ENCODE measurements around the gene RRP1.

RRP1 gene

GRCh38 chr21:43794311-43794710 is 4.9 kb downstream of the RRP1 start:
- intact Hi-C loops (cut with DNase I): no loop called here
- no peak for DNase-seq

GRCh38 chr21:43794857-43795256 is 5.5 kb downstream of the RRP1 start:
- DNase-seq: no peak
- intact Hi-C loops (cut with DNase I): no loop called here

GRCh38 chr21:43797415-43797814 is 8.0 kb downstream of the RRP1 start:
- intact Hi-C loops (cut with DNase I): no loop called here
- no peak for DNase-seq

GRCh38 chr21:43797925-43798715 is 8.7 kb downstream of the RRP1 start:
- intact Hi-C loops (cut with DNase I): no loop called here
- no peak for DNase-seq

GRCh38 chr21:43799301-43799840 is 10.0 kb downstream of the RRP1 start:
- intact Hi-C loops (cut with DNase I): no loop called here
- no peak for DNase-seq

- DNase-seq: no peak
- intact Hi-C loops (cut with DNase I): loop anchor here (5.0 kb wide), 1 partner anchor 137 kb away; no protein-coding TSS in a partner anchor
Measured at GRCh38 chr21:43800124-43800523, 10.7 kb downstream of the RRP1 start.

GRCh38 chr21:43800566-43800965 is 11.2 kb downstream of the RRP1 start:
- intact Hi-C loops (cut with DNase I): loop anchor here (5.0 kb wide), 1 partner anchor 137 kb away; no protein-coding TSS in a partner anchor
- DNase-seq: no peak

GRCh38 chr21:43801006-43801783 is 11.8 kb downstream of the RRP1 start:
- no peak for DNase-seq
- intact Hi-C loops (cut with DNase I): loop anchor here (5.0 kb wide), 1 partner anchor 136 kb away; no protein-coding TSS in a partner anchor

GRCh38 chr21:43802713-43803313 is 13.4 kb downstream of the RRP1 start:
- no peak for DNase-seq
- intact Hi-C loops (cut with DNase I): loop anchor here (5.0 kb wide), 1 partner anchor 134 kb away; no protein-coding TSS in a partner anchor

GRCh38 chr21:43803558-43804300 is 14.4 kb downstream of the RRP1 start:
- no peak for DNase-seq
- intact Hi-C loops (cut with DNase I): loop anchor here (5.0 kb wide), 1 partner anchor 134 kb away; no protein-coding TSS in a partner anchor

GRCh38 chr21:43805275-43805800 is 16.0 kb downstream of the RRP1 start:
- DNase-seq: no peak
- intact Hi-C loops (cut with DNase I): no loop called here

- intact Hi-C loops (cut with DNase I): no loop called here
- DNase-seq: no peak
Measured at GRCh38 chr21:43806017-43806710, 16.8 kb downstream of the RRP1 start.

GRCh38 chr21:43808367-43808766 is 19.0 kb downstream of the RRP1 start:
- DNase-seq: no peak
- intact Hi-C loops (cut with DNase I): no loop called here

- DNase-seq: peak in 35 of 42 donors; percentile 23 to 85 (median 56)
- intact Hi-C loops (cut with DNase I): no loop called here
Measured at GRCh38 chr21:43808832-43809251, 19.5 kb downstream of the RRP1 start.

GRCh38 chr21:43809346-43809799 is 20.0 kb downstream of the RRP1 start:
- intact Hi-C loops (cut with DNase I): no loop called here
- no peak for DNase-seq

GRCh38 chr21:43809853-43810504 is 20.6 kb downstream of the RRP1 start:
- intact Hi-C loops (cut with DNase I): no loop called here

More at GRCh38 chr21:43809853-43810504, 20.6 kb downstream of the RRP1 start:
- no peak for DNase-seq
